Spleen (tissue), 7 donors: Measurements from ENCODE around the gene ERCC2.

ENCODE experiments used
- CTCF ChIP-seq, 11 experiments: fragments of 200-600 bp in 7 of 11; fragments of 450-650 bp in 4 of 11; sonication (generic) in 4 of 11; IDR thresholded peaks in 8 of 11; conservative IDR thresholded peaks in 3 of 11; 1 replicate in 7 of 11; 2 replicates in 4 of 11; pipeline versions ENCODE4 v1.4.0 to v1.8.0; 2016 to 2021; ENCODE audit warnings: antibody characterized with exemption in 11 of 11, inconsistent platforms in 4 of 11, mild to moderate bottlenecking in 1 of 11
- POLR2AphosphoS5 ChIP-seq, 3 donors: sonication (generic); formaldehyde crosslinking; IDR thresholded peaks; one replicate each; pipeline ENCODE4 v1.5.1; 2017; ENCODE audit warnings: antibody characterized with exemption in 3 of 3
- donor health status: DM: no; HTN: no; CAD: no; lungs with moderate emphysema.
- donor health status: DM: no; HTN: no; CAD: no.
- donor health status: DM: no; HTN: no; CAD: no.

DNA sequence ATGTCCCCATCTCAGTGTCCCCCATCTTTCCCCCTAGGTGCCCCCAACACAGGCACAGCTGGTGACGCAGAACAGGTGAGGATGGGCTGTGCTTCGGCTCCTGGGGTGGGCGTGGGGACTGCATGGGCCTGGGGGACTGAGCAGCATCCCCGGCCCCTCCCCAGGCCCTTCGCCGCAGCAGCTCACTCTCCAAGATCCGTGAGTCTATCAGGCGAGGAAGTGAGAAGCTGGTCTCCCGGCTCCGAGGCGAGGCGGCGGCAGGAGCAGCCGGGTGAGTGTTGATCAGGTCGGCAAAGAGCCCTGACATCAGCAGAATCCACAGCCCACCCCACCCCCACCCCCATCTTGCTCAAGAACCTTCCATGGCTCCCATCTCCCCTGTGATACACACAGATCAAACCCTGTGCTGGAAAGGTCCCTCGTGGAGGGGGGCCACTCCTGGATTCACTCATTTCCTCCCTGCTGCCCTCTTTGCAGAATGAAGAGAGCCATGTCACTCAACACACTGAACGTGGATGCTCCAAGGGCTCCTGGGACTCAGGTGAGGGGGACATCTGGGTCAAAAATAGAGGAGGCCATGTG, 19.8 kb downstream of the ERCC2 start:
- no peak for TF ChIP-seq POLR2AphosphoS5 (IDR thresholded peaks at IDR 0.05)
- TF ChIP-seq CTCF (IDR thresholded peaks at IDR 0.05 in 8 of 11, conservative IDR thresholded peaks at IDR 0.05 in 3 of 11): no peak
